ENCODE results near the gene PRR12.

The PRR12 gene

DNA sequence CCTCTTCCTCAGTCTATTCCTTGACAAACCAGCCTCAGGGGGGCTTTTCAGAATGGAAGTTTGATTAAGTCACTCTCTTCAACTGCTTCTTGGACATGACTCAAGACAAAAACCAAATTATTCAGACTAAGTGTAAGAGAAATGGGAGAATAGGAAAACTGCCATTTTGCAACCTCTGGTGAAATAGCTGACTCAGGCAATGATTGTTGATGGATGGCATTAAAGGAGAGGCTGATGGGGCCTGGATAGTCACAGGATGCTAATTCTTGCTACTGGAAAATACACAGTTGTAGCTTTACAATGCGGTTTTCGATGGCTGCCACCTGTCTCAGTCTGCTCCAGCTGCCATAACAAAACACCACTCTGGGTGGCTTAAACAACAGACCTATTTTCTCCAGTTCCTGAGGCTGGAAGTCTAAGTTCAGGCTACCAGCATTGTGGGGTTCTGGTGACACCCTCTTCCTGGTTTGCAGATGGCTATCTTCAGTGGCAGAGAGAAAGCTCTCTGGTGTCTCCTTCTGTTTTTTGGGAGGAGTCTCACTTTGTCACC lies 16.7 kb upstream of the PRR12 start:
- H3K9me3 Mint-ChIP-seq, result no peaks in the 10 kb centered on the region

GRCh38 chr19:49579193-49579592 lies 11.8 kb upstream of the PRR12 start:
- H3K4me1 Mint-ChIP-seq, result peaks cover 22% of the 10 kb centered on the region
- TF ChIP-seq CTCF (IDR thresholded peaks at IDR 0.05; ENCODE audit: unreplicated experiment in 3 of 3), result no peak
- H3K9me3 Mint-ChIP-seq, result no peaks in the 10 kb centered on the region
- peak overlapping the region in 2 of 3 experiments; percentile 44 to 79 for H3K27ac Mint-ChIP-seq
- peak overlapping the region; percentile 92 to 96 (median 93) for H3K4me3 Mint-ChIP-seq
- H3K27me3 Mint-ChIP-seq (ENCODE audit: low read depth), result no peaks in the 10 kb centered on the region
- peaks cover 9% of the 10 kb centered on the region for H3K36me3 Mint-ChIP-seq (ENCODE audit: low read depth)

More for the DNA sequence above, 16.7 kb upstream of the PRR12 start:
- Mint-ChIP-seq H3K4me3 (no peak overlapping the region), H3K27ac (peak overlapping the region in 1 of 3 experiments; percentile 31), H3K36me3 (ENCODE audit: low read depth) (peaks cover 12% of the 10 kb centered on the region), H3K27me3 (ENCODE audit: low read depth) (no peaks in the 10 kb centered on the region), H3K4me1 (peaks cover 32% of the 10 kb centered on the region)
- no peak for TF ChIP-seq CTCF (IDR thresholded peaks at IDR 0.05; ENCODE audit: unreplicated experiment in 3 of 3)

DNA sequence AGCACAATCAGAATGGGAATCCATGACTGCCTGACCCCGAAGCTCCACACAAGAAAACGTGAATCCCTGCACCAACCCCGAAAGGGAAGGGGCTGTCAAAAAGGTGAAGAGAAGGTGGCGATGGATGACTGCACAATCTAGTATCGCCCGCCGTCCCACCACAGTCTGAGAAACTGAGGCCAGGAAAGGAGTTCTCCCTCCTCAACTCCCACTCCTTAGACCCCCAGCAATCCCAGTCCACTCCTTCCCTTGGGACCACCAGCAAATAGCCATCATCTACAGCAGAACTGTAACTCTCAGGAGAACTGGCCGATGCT lies 11.1 kb upstream of the PRR12 start:
- no peaks in the 10 kb centered on the region for H3K27me3 Mint-ChIP-seq (ENCODE audit: low read depth)
- peak overlapping the region; percentile 79 to 92 (median 84) for H3K27ac Mint-ChIP-seq
- TF ChIP-seq CTCF (IDR thresholded peaks at IDR 0.05; ENCODE audit: unreplicated experiment in 3 of 3), result no peak
- peaks cover 5% of the 10 kb centered on the region for H3K36me3 Mint-ChIP-seq (ENCODE audit: low read depth)
- peak overlapping the region; percentile 92 to 96 (median 93) for H3K4me3 Mint-ChIP-seq
- no peaks in the 10 kb centered on the region for H3K9me3 Mint-ChIP-seq
- peaks cover 20% of the 10 kb centered on the region for H3K4me1 Mint-ChIP-seq

GRCh38 chr19:49580264-49581006 lies 10.5 kb upstream of the PRR12 start, which contains the start of gene NOSIP:
NOSIP (minus strand) TSS chr19:49580556; CDS start chr19:49560691, 19,865 bp downstream.
- H3K36me3 Mint-ChIP-seq (ENCODE audit: low read depth), result peaks cover under 1% of the 10 kb centered on the region
- peak within 1 kb of the TSS; percentile 79 to 92 (median 84) for H3K27ac Mint-ChIP-seq
- no peak for TF ChIP-seq CTCF (IDR thresholded peaks at IDR 0.05; ENCODE audit: unreplicated experiment in 3 of 3)
- H3K4me3 Mint-ChIP-seq, result peak within 1 kb of the TSS; percentile 92 to 96 (median 93)
- H3K4me1 Mint-ChIP-seq, result peaks cover 20% of the 10 kb centered on the region
- H3K9me3 Mint-ChIP-seq, result no peaks in the 10 kb centered on the region
- H3K27me3 Mint-ChIP-seq (ENCODE audit: low read depth), result no peaks in the 10 kb centered on the region

- H3K4me3 Mint-ChIP-seq, result peak within 1 kb of the TSS; percentile 92 to 96 (median 93)
- TF ChIP-seq CTCF (IDR thresholded peaks at IDR 0.05; ENCODE audit: unreplicated experiment in 3 of 3), result no peak
- peak within 1 kb of the TSS; percentile 79 to 92 (median 84) for H3K27ac Mint-ChIP-seq
- no peaks in the 10 kb centered on the region for H3K9me3 Mint-ChIP-seq
- no peaks in the 10 kb centered on the region for H3K36me3 Mint-ChIP-seq (ENCODE audit: low read depth)
- peaks cover 20% of the 10 kb centered on the region for H3K4me1 Mint-ChIP-seq
- no peaks in the 10 kb centered on the region for H3K27me3 Mint-ChIP-seq (ENCODE audit: low read depth)
Measured at GRCh38 chr19:49581007-49581508, 9.9 kb upstream of the PRR12 start, which contains the start of gene PRRG2. PRRG2 (plus strand) TSS chr19:49581316; CDS start chr19:49583220, 1,904 bp downstream.
